RWPE1 (cell line): ENCODE data around the gene ANAPC4.
"Not testable (repeated sequence)": the region's sequence is repeated elsewhere in the genome, so short reads cannot be mapped to it uniquely, and the experiment has no call there.

Source experiments
- CTCF ChIA-PET: fragments of 350-600 bp; sonication (Branson Sonifier 250); formaldehyde crosslinking; extraction: SDS; loops from one replicate; lab custom pipeline; 2021; lab: Yijun Ruan, JAX
- POLR2A ChIA-PET: fragments of 400-600 bp; formaldehyde crosslinking; extraction: SDS; loops from one replicate; lab custom pipeline; 2020; ENCODE audit warnings: antibody characterized with exemption; ENCODE audit not compliant: low non-redundant PET; lab: Yijun Ruan, JAX
- DNase-seq: peaks from one replicate; pipeline ENCODE4 v3.0.0; 2012; ENCODE audit warnings: low spot score
- H3K27ac ChIP-seq: fragments of 450-650 bp; 2 replicates; pipeline ENCODE4 v1.5.1; 2017
- TF ChIP-seq, protein P1 (sequence below): fragments of 450-650 bp; conservative IDR thresholded peaks from 2 replicates; pipeline ENCODE4 v1.5.1; 2017; ENCODE audit warnings: low read depth, mild to moderate bottlenecking

Gene ANAPC4

DNA sequence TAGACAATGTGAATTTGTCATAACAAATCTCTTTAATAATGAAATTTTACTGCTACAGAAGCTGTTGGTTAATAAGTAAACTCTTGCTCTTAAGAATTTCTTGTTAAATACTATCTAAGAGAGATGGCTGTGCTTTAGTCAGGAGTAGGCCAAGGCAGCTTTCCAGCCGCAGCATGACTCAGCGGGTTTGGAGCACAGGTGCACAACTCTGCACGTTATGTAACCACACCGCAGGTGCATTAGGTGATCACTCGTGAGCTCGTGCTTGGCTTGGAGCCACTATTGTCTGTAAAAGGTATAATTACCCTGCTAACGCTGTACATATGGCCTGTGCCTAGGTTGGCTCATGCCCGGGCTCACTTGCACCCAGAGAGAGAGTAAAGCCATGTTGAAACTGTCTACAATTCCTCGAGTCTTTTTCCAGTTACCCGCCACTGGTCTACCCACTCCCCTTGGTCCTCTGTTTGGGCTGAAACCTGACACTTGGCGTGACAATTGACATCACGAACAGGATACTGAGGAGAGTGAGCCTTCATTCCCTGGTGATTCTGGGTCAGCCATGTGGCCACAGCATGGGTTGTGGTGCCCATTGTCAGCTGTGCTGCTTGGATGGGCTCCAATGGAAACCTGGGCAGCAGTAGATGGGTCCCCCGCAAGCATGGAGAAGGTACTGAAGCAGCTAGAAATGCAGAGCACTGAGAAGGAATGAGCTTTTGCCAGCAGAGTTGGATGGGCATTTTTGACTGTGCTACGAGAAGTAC is 18.4 kb upstream of the ANAPC4 start:
- peak; percentile 16 for DNase-seq
- TF ChIP-seq, protein P1, sequence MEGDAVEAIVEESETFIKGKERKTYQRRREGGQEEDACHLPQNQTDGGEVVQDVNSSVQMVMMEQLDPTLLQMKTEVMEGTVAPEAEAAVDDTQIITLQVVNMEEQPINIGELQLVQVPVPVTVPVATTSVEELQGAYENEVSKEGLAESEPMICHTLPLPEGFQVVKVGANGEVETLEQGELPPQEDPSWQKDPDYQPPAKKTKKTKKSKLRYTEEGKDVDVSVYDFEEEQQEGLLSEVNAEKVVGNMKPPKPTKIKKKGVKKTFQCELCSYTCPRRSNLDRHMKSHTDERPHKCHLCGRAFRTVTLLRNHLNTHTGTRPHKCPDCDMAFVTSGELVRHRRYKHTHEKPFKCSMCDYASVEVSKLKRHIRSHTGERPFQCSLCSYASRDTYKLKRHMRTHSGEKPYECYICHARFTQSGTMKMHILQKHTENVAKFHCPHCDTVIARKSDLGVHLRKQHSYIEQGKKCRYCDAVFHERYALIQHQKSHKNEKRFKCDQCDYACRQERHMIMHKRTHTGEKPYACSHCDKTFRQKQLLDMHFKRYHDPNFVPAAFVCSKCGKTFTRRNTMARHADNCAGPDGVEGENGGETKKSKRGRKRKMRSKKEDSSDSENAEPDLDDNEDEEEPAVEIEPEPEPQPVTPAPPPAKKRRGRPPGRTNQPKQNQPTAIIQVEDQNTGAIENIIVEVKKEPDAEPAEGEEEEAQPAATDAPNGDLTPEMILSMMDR, result no peak
- peak overlapping the region; percentile 28; the same call in 1 of the 2 replicates for H3K27ac ChIP-seq
- POLR2A ChIA-PET, result no interaction called here
- CTCF ChIA-PET, result interaction anchor here (1.0 kb wide), 1 partner anchor 8 kb away, joined by 7 read pairs; no protein-coding TSS in a partner anchor

DNA sequence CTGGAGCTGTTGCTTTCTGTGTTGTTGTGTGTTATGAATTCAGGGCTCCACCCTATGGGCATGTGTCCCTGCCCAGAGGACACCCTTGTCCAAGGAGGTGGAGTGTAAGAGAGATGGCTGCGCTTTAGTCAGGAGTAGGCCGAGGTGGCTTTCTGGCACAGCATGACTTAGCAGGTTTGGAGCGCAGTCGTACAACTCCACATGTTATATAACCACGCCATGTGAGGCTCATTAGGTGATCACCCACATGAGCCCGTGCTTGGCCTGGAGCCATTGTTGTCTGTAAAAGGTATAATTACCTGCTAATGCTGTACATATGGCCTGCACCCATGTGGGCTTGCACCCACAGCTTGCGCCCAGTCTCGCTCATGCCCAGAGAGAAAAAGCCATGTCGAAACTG is 15.8 kb upstream of the ANAPC4 start:
- POLR2A ChIA-PET, result no interaction called here

DNA sequence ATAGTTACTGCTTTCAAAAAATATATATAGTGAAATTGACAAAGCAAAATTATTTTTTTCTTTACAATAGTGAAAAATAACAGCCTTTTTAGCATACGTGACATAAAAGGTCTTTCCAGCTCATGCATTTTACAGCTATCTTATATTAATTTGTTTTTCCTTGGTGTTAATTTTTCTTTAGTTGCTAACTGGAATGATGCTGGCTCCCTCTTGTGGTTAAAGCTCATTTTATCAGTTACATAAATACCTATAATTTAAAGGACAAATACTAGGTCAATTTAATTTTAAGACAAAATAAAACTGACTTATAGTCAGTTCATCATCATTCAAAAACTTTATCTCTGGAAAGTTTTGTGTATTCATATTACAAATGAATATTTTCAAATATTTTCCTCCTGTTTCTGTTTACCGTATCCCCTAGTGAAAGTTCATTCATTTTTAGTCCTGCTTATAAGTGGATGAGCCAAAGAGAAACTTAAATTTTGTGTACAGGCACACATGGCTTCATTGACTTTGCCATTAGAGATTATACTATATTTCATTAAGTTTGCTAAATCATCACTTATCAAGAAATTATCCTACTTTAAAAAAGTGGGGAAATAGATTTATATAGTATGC is 9.9 kb upstream of the ANAPC4 start:
- ChIA-PET CTCF (interaction anchor here (0.6 to 1.5 kb wide), 10 partner anchors 9 to 813 kb away, joined by 3 to 14 read pairs (median 3); partner anchors contain the start of genes PI4K2B and ZCCHC4), POLR2A (no interaction called here)
- peak; percentile 20 for DNase-seq
- TF ChIP-seq, protein P1, result peak; percentile 74
- no peak overlapping the region for H3K27ac ChIP-seq

More for the DNA sequence above, 15.8 kb upstream of the ANAPC4 start:
- CTCF ChIA-PET, result no interaction called here
- H3K27ac ChIP-seq, result no peak overlapping the region
- TF ChIP-seq, protein P1, result no peak
- DNase-seq, result no peak

DNA sequence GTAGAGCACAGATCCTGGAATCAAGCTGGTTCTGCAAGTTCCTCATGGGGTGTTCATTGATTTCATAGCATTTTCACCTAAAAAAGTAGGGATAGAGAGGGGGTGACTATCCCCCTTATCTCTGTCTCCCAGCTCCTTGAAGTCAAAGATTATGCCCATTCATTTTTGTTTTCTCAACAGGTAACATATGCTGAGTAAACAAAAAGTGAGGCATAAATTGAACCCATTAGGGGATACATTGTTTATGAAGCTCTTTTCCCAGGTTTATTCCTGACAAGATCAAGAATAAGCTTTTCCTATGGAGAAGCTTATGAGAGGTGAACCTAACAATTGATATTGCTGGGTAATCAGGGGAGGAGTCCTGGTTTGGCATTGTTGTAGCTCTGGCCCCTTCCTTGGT is 9.2 kb upstream of the ANAPC4 start:
- TF ChIP-seq, protein P1, result no peak
- ChIA-PET POLR2A (interaction anchor here (0.6 kb wide), 1 partner anchor 9 kb away, joined by 6 read pairs; the partner anchor contains the start of gene ANAPC4), CTCF (interaction anchor here (0.6 to 1.3 kb wide), 2 partner anchors 56 to 158 kb away, joined by 3 read pairs; partner anchors contain the start of gene ZCCHC4)
- DNase-seq, result no peak
- H3K27ac ChIP-seq, result no peak overlapping the region

DNA sequence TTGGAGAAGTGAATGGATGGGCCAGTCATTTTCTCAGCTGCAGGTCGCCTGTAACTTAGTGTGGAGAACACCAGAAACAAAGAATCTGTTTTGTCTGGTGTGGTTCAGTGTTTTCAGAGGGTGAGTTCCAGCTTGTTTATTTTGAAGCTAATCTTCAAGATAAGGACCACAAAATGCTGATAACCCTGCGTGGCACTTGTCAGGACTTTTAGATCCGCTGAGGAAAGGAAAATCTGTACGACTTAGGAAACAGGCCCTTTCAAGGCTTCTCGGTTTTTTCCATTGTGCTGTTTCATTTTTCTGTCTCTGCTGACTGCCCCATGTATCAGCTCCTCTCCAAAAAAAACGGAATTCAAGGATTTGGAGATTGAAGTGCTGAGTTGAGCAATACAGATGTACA is 8.7 kb upstream of the ANAPC4 start:
- CTCF ChIA-PET, result interaction anchor here (1.3 kb wide), 1 partner anchor 56 kb away, joined by 3 read pairs; the partner anchor contains the start of gene ZCCHC4
- POLR2A ChIA-PET, result interaction anchor here (0.6 kb wide), 1 partner anchor 9 kb away, joined by 6 read pairs; the partner anchor contains the start of gene ANAPC4
- TF ChIP-seq, protein P1, result no peak
- H3K27ac ChIP-seq, result no peak overlapping the region
- no peak for DNase-seq

DNA sequence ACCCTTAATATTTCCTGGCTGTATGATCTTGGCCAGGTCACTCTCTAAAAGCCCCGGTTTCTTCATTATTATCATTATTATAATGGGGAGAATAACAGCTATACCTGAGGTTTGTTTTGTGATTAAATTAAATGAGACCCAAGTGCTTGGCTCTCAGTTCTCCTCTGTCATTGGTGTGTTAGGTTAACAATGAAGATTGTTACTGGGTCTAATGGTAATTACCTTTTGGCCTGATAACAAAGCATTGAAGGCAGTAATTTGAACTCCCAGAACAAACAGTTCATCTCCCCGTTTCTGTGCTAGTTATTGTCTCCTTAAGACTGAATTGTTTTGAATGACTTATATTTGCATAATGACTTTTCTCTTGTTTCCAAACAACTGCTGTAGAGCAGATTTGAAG is 6.8 kb upstream of the ANAPC4 start:
- TF ChIP-seq, protein P1, result no peak
- CTCF ChIA-PET, result no interaction called here
- POLR2A ChIA-PET, result no interaction called here
- H3K27ac ChIP-seq, result no peak overlapping the region
- DNase-seq, result no peak

GRCh38 chr4:25372549-25372948 is 4.5 kb upstream of the ANAPC4 start:
- POLR2A ChIA-PET, DNase-seq, H3K27ac ChIP-seq, CTCF ChIA-PET: not testable (repeated sequence)
